HepG2 (cell line): ENCODE measurements around the gene PDLIM5. TPM values are rescaled to one million over a fixed set of nuclear protein-coding genes. Genes with fewer than 3 reads are reported as not detected.

Source experiments
- GATAD2A ChIP-seq: IDR thresholded peaks from 2 replicates; pipeline ENCODE4 v1.6.1; 2016
- KDM2A ChIP-seq: sonication (generic); formaldehyde crosslinking; IDR thresholded peaks from 2 replicates; pipeline ENCODE4 v1.4.0; 2020; ENCODE audit warnings: low read depth, missing genetic modification reagents, borderline replicate concordance
- MAFG ChIP-seq: sonication (generic); formaldehyde crosslinking; IDR thresholded peaks from 2 replicates; pipeline ENCODE4 v1.5.1; 2020; ENCODE audit warnings: mild to moderate bottlenecking, missing genetic modification reagents
- MED1 ChIP-seq: sonication (generic); formaldehyde crosslinking; IDR thresholded peaks from 2 replicates; pipeline ENCODE4 v1.4.0; 2020; ENCODE audit warnings: missing genetic modification reagents
- MED8 ChIP-seq: sonication (generic); formaldehyde crosslinking; IDR thresholded peaks from 2 replicates; pipeline ENCODE4 v1.8.1; 2023; ENCODE audit warnings: mild to moderate bottlenecking, missing genetic modification reagents; ENCODE audit not compliant: insufficient replicate concordance
- NCOA2 ChIP-seq: sonication (generic); formaldehyde crosslinking; IDR thresholded peaks from 2 replicates; pipeline ENCODE4 v1.8.0; 2022; ENCODE audit warnings: inconsistent platforms
- PHB2 ChIP-seq: fragments of 450-650 bp; IDR thresholded peaks from 2 replicates; pipeline ENCODE4 v1.6.1; 2018; ENCODE audit not compliant: partially characterized antibody
- POLR2G ChIP-seq: fragments of 200-400 bp; formaldehyde crosslinking; IDR thresholded peaks from 2 replicates; pipeline ENCODE4 v1.6.1; 2018; ENCODE audit warnings: mild to moderate bottlenecking, low read depth, low read length, moderate library complexity
- SETDB1 ChIP-seq: sonication (generic); formaldehyde crosslinking; IDR thresholded peaks from 2 replicates; pipeline ENCODE4 v1.5.1; 2020; ENCODE audit warnings: missing genetic modification reagents, mild to moderate bottlenecking, borderline replicate concordance
- SMAD1 ChIP-seq: sonication (generic); formaldehyde crosslinking; IDR thresholded peaks from 2 replicates; pipeline ENCODE4 v1.4.0; 2020; ENCODE audit warnings: missing genetic modification reagents, low read depth, mild to moderate bottlenecking, borderline replicate concordance
- SRSF1 ChIP-seq: fragments of 200-400 bp; formaldehyde crosslinking; optimal IDR thresholded peaks from 2 replicates; pipeline ENCODE3; 2017; ENCODE audit warnings: mild to moderate bottlenecking, low read depth, low read length, moderate library complexity
- U2AF2 ChIP-seq: fragments of 200-400 bp; formaldehyde crosslinking; IDR thresholded peaks from 2 replicates; pipeline ENCODE4 v1.6.1; 2017; ENCODE audit warnings: low read depth, mild to moderate bottlenecking, low read length
- YY1 ChIP-seq: IDR thresholded peaks from 2 replicates; pipeline ENCODE4 v1.6.1; 2011; ENCODE audit warnings: low read length, low read depth, moderate library complexity, mild to moderate bottlenecking; ENCODE audit not compliant: insufficient read depth, insufficient replicate concordance
- ZNF18 ChIP-seq: sonication (generic); formaldehyde crosslinking; IDR thresholded peaks from 2 replicates; pipeline ENCODE4 v1.8.0; 2022; ENCODE audit warnings: mild to moderate bottlenecking, missing genetic modification reagents; ENCODE audit not compliant: insufficient replicate concordance
- ZNF335 ChIP-seq: sonication (generic); formaldehyde crosslinking; IDR thresholded peaks from 2 replicates; pipeline ENCODE4 v1.4.0; 2020; ENCODE audit warnings: missing genetic modification reagents
- ZNF569 ChIP-seq: sonication (generic); formaldehyde crosslinking; IDR thresholded peaks from 2 replicates; pipeline ENCODE4 v1.5.0; 2020; ENCODE audit warnings: mild to moderate bottlenecking, missing genetic modification reagents, moderate library complexity, borderline replicate concordance
- ZNF7 ChIP-seq: IDR thresholded peaks from 2 replicates; pipeline ENCODE4 v1.6.1; 2016; ENCODE audit warnings: missing biosample characterization, missing genetic modification reagents
- ZNF83 ChIP-seq: sonication (generic); formaldehyde crosslinking; IDR thresholded peaks from 2 replicates; pipeline ENCODE4 v1.4.0; 2020; ENCODE audit warnings: missing genetic modification reagents, mild to moderate bottlenecking, borderline replicate concordance
- ZSCAN20 ChIP-seq: sonication (generic); formaldehyde crosslinking; IDR thresholded peaks from 2 replicates; pipeline ENCODE4 v1.4.0; 2020; ENCODE audit warnings: missing genetic modification reagents, mild to moderate bottlenecking, borderline replicate concordance
- ZSCAN22 ChIP-seq: sonication (generic); formaldehyde crosslinking; IDR thresholded peaks from 2 replicates; pipeline ENCODE4 v1.4.0; 2020; ENCODE audit warnings: mild to moderate bottlenecking, missing genetic modification reagents
- ZSCAN9 ChIP-seq: IDR thresholded peaks from 2 replicates; pipeline ENCODE4 v1.6.1; 2016; ENCODE audit warnings: borderline replicate concordance
- polyA plus RNA-seq, 8 experiments: library from polyadenylated mRNA; depleted of rRNA in 3 of 8; stranded (reverse) in 7 of 8; unstranded in 1 of 8; fragments of >200 nt; fragmentation: Illumina TruSeq in 4 of 8; extraction: Trizol in 4 of 8; gene quantifications; 2 replicates each; pipeline versions ENCODE4 v1.2.1 to v1.2.3, GENCODE V29; 2011 to 2016; ENCODE audit warnings: low read depth in 4 of 8, missing spikeins in 1 of 8, mixed read lengths in 1 of 8; ENCODE audit not compliant: insufficient read depth in 1 of 8
- total RNA-seq, 5 experiments: library from RNA; depleted of rRNA; stranded (reverse); fragments of >200 nt; fragmentation: Illumina TruSeq; extraction: Trizol; gene quantifications; 2 replicates each; pipeline ENCODE4 v1.2.3, GENCODE V29; 2016; ENCODE audit warnings: low read depth in 1 of 5
- TF ChIP-seq, protein P1 (sequence below): sonication (generic); formaldehyde crosslinking; conservative IDR thresholded peaks from 2 replicates; pipeline ENCODE4 v1.5.0; 2020; ENCODE audit warnings: missing genetic modification reagents
- TF ChIP-seq, protein P2 (sequence below): sonication (generic); formaldehyde crosslinking; IDR thresholded peaks from 2 replicates; pipeline ENCODE4 v1.5.1; 2020; ENCODE audit warnings: missing genetic modification reagents, mild to moderate bottlenecking, borderline replicate concordance
- TF ChIP-seq, protein P3 (sequence below): sonication (generic); formaldehyde crosslinking; IDR thresholded peaks from 2 replicates; pipeline ENCODE4 v1.9.0; 2022; ENCODE audit warnings: low read depth, missing genetic modification reagents

The PDLIM5 gene
- total and polyA plus RNA-seq, 2 of the 13 experiments (the other 11 are each of a cell fraction or from before 2014, with no cell fraction given) = 52.8 to 119 TPM

DNA sequence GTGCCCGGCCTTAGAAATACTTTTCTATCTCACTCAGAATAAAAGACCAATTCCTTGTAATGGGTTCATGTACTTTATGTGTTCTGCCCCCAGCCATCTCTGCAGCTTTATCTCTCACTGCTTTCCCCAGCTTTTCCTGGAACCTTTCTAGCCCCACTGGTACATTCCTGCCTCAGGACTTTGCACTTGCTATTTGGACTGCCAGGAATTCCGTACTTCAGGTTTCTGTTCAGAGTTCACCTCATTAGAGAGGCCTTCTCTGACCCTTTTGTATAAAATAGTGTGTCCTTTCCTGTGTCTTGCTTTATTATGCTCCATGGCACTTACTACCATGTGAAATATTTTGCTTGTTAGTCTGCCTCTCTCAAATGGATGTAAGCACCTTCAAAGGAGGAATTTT lies 112.5 kb downstream of the PDLIM5 start (continued):
- TF ChIP-seq MED1 (CRISPR knock-in tag) (peak; percentile 86), ZSCAN9 (CRISPR knock-in tag) (no peak), SETDB1 (no peak), U2AF2 (no peak), ZNF7 (CRISPR knock-in tag) (no peak), MED8 (no peak), KDM2A (CRISPR knock-in tag) (no peak), PHB2 (no peak), SMAD1 (CRISPR knock-in tag) (no peak), ZNF83 (CRISPR knock-in tag) (no peak), ZNF335 (CRISPR knock-in tag) (no peak), ZNF18 (no peak), NCOA2 (peak; percentile 94), POLR2G (no peak), GATAD2A (peak; percentile 93), MAFG (CRISPR knock-in tag) (no peak), YY1 (no peak), ZNF569 (CRISPR knock-in tag) (no peak), ZSCAN20 (CRISPR knock-in tag) (no peak), ZSCAN22 (CRISPR knock-in tag) (no peak), SRSF1 (no peak)
- TF ChIP-seq, protein P1, sequence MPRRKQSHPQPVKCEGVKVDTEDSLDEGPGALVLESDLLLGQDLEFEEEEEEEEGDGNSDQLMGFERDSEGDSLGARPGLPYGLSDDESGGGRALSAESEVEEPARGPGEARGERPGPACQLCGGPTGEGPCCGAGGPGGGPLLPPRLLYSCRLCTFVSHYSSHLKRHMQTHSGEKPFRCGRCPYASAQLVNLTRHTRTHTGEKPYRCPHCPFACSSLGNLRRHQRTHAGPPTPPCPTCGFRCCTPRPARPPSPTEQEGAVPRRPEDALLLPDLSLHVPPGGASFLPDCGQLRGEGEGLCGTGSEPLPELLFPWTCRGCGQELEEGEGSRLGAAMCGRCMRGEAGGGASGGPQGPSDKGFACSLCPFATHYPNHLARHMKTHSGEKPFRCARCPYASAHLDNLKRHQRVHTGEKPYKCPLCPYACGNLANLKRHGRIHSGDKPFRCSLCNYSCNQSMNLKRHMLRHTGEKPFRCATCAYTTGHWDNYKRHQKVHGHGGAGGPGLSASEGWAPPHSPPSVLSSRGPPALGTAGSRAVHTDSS (CRISPR knock-in tag) = no peak
- TF ChIP-seq, protein P2, sequence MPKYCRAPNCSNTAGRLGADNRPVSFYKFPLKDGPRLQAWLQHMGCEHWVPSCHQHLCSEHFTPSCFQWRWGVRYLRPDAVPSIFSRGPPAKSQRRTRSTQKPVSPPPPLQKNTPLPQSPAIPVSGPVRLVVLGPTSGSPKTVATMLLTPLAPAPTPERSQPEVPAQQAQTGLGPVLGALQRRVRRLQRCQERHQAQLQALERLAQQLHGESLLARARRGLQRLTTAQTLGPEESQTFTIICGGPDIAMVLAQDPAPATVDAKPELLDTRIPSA (CRISPR knock-in tag) = no peak
- TF ChIP-seq, protein P3, sequence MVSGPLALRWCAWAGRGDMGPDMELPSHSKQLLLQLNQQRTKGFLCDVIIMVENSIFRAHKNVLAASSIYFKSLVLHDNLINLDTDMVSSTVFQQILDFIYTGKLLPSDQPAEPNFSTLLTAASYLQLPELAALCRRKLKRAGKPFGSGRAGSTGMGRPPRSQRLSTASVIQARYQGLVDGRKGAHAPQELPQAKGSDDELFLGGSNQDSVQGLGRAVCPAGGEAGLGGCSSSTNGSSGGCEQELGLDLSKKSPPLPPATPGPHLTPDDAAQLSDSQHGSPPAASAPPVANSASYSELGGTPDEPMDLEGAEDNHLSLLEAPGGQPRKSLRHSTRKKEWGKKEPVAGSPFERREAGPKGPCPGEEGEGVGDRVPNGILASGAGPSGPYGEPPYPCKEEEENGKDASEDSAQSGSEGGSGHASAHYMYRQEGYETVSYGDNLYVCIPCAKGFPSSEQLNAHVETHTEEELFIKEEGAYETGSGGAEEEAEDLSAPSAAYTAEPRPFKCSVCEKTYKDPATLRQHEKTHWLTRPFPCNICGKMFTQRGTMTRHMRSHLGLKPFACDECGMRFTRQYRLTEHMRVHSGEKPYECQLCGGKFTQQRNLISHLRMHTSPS (CRISPR knock-in tag) = no peak
